ENCODE measurements around the gene INTS11.

DNA sequence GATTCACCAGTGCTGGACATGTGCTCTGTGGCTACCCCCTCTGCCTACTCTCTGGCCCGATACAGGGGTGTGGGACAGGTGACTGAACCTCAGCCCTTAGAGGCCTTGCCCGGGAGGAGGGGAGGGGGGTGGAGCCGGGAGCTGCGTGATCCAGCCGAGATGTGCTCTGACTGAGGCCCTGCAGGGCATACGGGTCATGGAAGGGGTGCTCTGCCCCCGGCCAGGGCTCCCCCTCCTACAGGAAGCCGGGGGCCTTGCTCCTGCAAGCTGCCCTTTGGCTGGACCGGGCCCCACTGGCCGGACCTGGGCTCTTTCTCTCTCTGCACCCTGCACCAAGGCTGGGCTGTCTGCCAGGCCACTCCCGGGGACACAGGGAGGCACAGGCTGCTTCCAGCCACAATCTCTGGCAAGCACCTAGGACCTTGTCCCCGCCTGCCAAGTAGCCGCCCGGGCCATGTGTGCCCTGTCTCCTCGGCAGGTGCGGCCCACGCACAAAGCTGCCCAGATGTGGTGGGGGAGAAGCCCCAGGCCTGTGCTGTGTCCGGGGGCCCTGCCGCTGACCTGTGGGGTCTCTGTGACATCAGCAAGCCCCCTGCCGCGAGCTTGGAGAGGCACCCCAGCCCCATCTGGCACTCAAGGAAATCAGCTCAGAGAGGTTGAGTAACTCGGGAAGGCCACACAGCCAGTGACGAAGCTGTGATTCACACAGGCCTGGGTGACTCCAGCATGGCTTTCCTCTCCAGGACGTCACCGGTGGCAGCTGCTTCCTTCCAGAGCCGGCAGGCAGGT is 42.7 kb downstream of the INTS11 start:
- no peak for TF ChIP-seq RARB (CRISPR knock-in tag; IDR thresholded peaks at IDR 0.05)
- no peak for TF ChIP-seq ZC3H10 (CRISPR knock-in tag; IDR thresholded peaks at IDR 0.05)
- no peak for TF ChIP-seq GLIS3 (CRISPR knock-in tag; IDR thresholded peaks at IDR 0.05)
- TF ChIP-seq, protein P1, sequence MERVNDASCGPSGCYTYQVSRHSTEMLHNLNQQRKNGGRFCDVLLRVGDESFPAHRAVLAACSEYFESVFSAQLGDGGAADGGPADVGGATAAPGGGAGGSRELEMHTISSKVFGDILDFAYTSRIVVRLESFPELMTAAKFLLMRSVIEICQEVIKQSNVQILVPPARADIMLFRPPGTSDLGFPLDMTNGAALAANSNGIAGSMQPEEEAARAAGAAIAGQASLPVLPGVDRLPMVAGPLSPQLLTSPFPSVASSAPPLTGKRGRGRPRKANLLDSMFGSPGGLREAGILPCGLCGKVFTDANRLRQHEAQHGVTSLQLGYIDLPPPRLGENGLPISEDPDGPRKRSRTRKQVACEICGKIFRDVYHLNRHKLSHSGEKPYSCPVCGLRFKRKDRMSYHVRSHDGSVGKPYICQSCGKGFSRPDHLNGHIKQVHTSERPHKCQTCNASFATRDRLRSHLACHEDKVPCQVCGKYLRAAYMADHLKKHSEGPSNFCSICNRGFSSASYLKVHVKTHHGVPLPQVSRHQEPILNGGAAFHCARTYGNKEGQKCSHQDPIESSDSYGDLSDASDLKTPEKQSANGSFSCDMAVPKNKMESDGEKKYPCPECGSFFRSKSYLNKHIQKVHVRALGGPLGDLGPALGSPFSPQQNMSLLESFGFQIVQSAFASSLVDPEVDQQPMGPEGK (CRISPR knock-in tag; IDR thresholded peaks at IDR 0.05; ENCODE audit: borderline replicate concordance) = no peak
- TF ChIP-seq ISL1 (CRISPR knock-in tag; IDR thresholded peaks at IDR 0.05) = no peak
- no peak for TF ChIP-seq ZFP3 (CRISPR knock-in tag; IDR thresholded peaks at IDR 0.05)
- TF ChIP-seq, protein P2, sequence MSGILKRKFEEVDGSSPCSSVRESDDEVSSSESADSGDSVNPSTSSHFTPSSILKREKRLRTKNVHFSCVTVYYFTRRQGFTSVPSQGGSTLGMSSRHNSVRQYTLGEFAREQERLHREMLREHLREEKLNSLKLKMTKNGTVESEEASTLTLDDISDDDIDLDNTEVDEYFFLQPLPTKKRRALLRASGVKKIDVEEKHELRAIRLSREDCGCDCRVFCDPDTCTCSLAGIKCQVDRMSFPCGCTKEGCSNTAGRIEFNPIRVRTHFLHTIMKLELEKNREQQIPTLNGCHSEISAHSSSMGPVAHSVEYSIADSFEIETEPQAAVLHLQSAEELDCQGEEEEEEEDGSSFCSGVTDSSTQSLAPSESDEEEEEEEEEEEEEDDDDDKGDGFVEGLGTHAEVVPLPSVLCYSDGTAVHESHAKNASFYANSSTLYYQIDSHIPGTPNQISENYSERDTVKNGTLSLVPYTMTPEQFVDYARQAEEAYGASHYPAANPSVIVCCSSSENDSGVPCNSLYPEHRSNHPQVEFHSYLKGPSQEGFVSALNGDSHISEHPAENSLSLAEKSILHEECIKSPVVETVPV (CRISPR knock-in tag; IDR thresholded peaks at IDR 0.05) = no peak
- TF ChIP-seq, protein P3, sequence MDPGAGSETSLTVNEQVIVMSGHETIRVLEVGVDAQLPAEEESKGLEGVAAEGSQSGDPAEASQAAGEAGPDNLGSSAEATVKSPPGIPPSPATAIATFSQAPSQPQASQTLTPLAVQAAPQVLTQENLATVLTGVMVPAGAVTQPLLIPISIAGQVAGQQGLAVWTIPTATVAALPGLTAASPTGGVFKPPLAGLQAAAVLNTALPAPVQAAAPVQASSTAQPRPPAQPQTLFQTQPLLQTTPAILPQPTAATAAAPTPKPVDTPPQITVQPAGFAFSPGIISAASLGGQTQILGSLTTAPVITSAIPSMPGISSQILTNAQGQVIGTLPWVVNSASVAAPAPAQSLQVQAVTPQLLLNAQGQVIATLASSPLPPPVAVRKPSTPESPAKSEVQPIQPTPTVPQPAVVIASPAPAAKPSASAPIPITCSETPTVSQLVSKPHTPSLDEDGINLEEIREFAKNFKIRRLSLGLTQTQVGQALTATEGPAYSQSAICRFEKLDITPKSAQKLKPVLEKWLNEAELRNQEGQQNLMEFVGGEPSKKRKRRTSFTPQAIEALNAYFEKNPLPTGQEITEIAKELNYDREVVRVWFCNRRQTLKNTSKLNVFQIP (CRISPR knock-in tag; IDR thresholded peaks at IDR 0.05; ENCODE audit: borderline replicate concordance, low read depth) = no peak
- TF ChIP-seq PPARA (CRISPR knock-in tag; IDR thresholded peaks at IDR 0.05; ENCODE audit: borderline replicate concordance) = no peak
- TF ChIP-seq ZNF8 (CRISPR knock-in tag; IDR thresholded peaks at IDR 0.05) = no peak
- TF ChIP-seq OSR1 (CRISPR knock-in tag; IDR thresholded peaks at IDR 0.05) = no peak
- no peak for TF ChIP-seq ZFP30 (CRISPR knock-in tag; IDR thresholded peaks at IDR 0.05)
- TF ChIP-seq, protein P4, sequence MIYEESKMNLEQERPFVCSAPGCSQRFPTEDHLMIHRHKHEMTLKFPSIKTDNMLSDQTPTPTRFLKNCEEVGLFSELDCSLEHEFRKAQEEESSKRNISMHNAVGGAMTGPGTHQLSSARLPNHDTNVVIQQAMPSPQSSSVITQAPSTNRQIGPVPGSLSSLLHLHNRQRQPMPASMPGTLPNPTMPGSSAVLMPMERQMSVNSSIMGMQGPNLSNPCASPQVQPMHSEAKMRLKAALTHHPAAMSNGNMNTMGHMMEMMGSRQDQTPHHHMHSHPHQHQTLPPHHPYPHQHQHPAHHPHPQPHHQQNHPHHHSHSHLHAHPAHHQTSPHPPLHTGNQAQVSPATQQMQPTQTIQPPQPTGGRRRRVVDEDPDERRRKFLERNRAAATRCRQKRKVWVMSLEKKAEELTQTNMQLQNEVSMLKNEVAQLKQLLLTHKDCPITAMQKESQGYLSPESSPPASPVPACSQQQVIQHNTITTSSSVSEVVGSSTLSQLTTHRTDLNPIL (CRISPR knock-in tag; IDR thresholded peaks at IDR 0.05; ENCODE audit: low read depth) = no peak
